ENCODE data around the gene IKZF3. TPM values are rescaled to one million over a fixed set of nuclear protein-coding genes. Genes with fewer than 3 reads are reported as not detected.

The IKZF3 gene
- total RNA-seq, 1 experiment from 2014 or later, result not detected

Other genes starting within 250 kb of the IKZF3 start
- gene PPP1R1B, start 237.4 kb downstream of the IKZF3 start, total RNA-seq (2014; rRNA removed; shearing (Covaris generic)), result not detected in 2 replicates
- gene STARD3, start 227.2 kb downstream of the IKZF3 start, total RNA-seq (2014; rRNA removed; shearing (Covaris generic)), result 27.8 and 46.6 TPM in 2 replicates
- gene TCAP, start 199.0 kb downstream of the IKZF3 start, total RNA-seq (2014; rRNA removed; shearing (Covaris generic)), result 0.11 TPM in 1 of 2 replicates, not detected in the other
- gene PNMT, start 195.9 kb downstream of the IKZF3 start, total RNA-seq (2014; rRNA removed; shearing (Covaris generic)), result not detected in 2 replicates
- 8.4 and 10.1 TPM in 2 replicates for gene PGAP3, start 176.3 kb downstream of the IKZF3 start, total RNA-seq (2014; rRNA removed; shearing (Covaris generic))
- 16.7 and 26.8 TPM in 2 replicates for gene ERBB2, start 164.2 kb downstream of the IKZF3 start, total RNA-seq (2014; rRNA removed; shearing (Covaris generic))
- 53.3 and 99.4 TPM in 2 replicates for gene MIEN1, start 133.8 kb downstream of the IKZF3 start, total RNA-seq (2014; rRNA removed; shearing (Covaris generic))
- gene GRB7, start 126.4 kb downstream of the IKZF3 start, total RNA-seq (2014; rRNA removed; shearing (Covaris generic)), result not detected in 2 replicates
- not detected in 2 replicates for gene ZPBP2, start 3.9 kb upstream of the IKZF3 start, total RNA-seq (2014; rRNA removed; shearing (Covaris generic))
- gene GSDMB, start 54.3 kb upstream of the IKZF3 start, total RNA-seq (2014; rRNA removed; shearing (Covaris generic)), result 0.85 and 2.2 TPM in 2 replicates
- 36.0 and 39.1 TPM in 2 replicates for gene ORMDL3, start 63.3 kb upstream of the IKZF3 start, total RNA-seq (2014; rRNA removed; shearing (Covaris generic))
- gene LRRC3C, start 63.4 kb upstream of the IKZF3 start, total RNA-seq (2014; rRNA removed; shearing (Covaris generic)), result not detected in 2 replicates
- not detected in 2 replicates for gene GSDMA, start 98.7 kb upstream of the IKZF3 start, total RNA-seq (2014; rRNA removed; shearing (Covaris generic))
- gene PSMD3, start 116.5 kb upstream of the IKZF3 start, total RNA-seq (2014; rRNA removed; shearing (Covaris generic)), result 98.3 and 167 TPM in 2 replicates
- gene CSF3, start 151.1 kb upstream of the IKZF3 start, total RNA-seq (2014; rRNA removed; shearing (Covaris generic)), result not detected in 2 replicates
- 40.1 and 46.3 TPM in 2 replicates for gene MED24, start 190.1 kb upstream of the IKZF3 start, total RNA-seq (2014; rRNA removed; shearing (Covaris generic))
- gene THRA, start 198.7 kb upstream of the IKZF3 start, total RNA-seq (2014; rRNA removed; shearing (Covaris generic)), result 14.0 and 14.4 TPM in 2 replicates
- 1.0 and 1.8 TPM in 2 replicates for gene NR1D1, start 236.3 kb upstream of the IKZF3 start, total RNA-seq (2014; rRNA removed; shearing (Covaris generic))